ENCODE data around the gene MN1. TPM values are rescaled to one million over a fixed set of nuclear protein-coding genes. Genes with fewer than 3 reads are reported as not detected.

MN1 gene
- total and polyA plus RNA-seq, 2 of the 8 experiments (the other 6 are each of a cell fraction or from before 2014, with no cell fraction given) = 3.1 to 4.9 TPM

GRCh38 chr22:27761000-27761399 lies 40.6 kb downstream of the MN1 start:
- Histone ChIP-seq H3K18ac (ENCODE audit: extremely low read depth, low read length) (no peak overlapping the region), H3K79me1 (ENCODE audit: low read depth, low read length) (peaks cover 4% of the 10 kb centered on the region), H3K23ac (ENCODE audit: insufficient read length) (no peak overlapping the region), H3K36me3 (ENCODE audit: control insufficient read depth in 2 of 4, insufficient read depth in 4 of 4, low read length in 3 of 4) (no peaks in the 10 kb centered on the region), H2BK120ac (replicated peaks; ENCODE audit: low read depth, low read length) (no peak overlapping the region), H3K9ac (replicated peaks in 1 of 4; ENCODE audit: extremely low read depth in 1 of 4, low read depth in 3 of 4, low read length in 3 of 4) (no peak overlapping the region), H2BK12ac (ENCODE audit: low read depth, low read length) (no peak overlapping the region), H2BK15ac (ENCODE audit: low read length) (no peak overlapping the region), H3K27ac (ENCODE audit: low read depth, low read length) (no peak overlapping the region), H3K4me3 (ENCODE audit: extremely low read depth in 1 of 4, insufficient read depth in 2 of 4, low read depth in 3 of 4, low read length in 4 of 4) (no peak overlapping the region), H2BK20ac (ENCODE audit: low read length) (no peak overlapping the region), H2BK5ac (ENCODE audit: low read depth, low read length) (no peak overlapping the region), H4K5ac (ENCODE audit: insufficient read length, low read depth, low read length) (no peak overlapping the region), H3K14ac (ENCODE audit: insufficient read length) (no peak overlapping the region), H4K8ac (ENCODE audit: extremely low read depth, insufficient read depth, low read length) (no peak overlapping the region), H2AK5ac (ENCODE audit: low read depth, low read length) (no peak overlapping the region), H3K79me2 (ENCODE audit: control insufficient read depth in 1 of 2, insufficient read depth in 2 of 2, low read length in 2 of 2) (no peaks in the 10 kb centered on the region), H3K4ac (replicated peaks; ENCODE audit: insufficient read length, low read depth, low read length) (no peak overlapping the region), H4K91ac (replicated peaks; ENCODE audit: insufficient read length, low read length) (no peak overlapping the region), H3K27me3 (replicated peaks in 1 of 4; ENCODE audit: control insufficient read depth in 3 of 4, extremely low read depth in 1 of 4, insufficient read depth in 3 of 4, low read length in 3 of 4) (no peaks in the 10 kb centered on the region), H3K23me2 (ENCODE audit: low read depth, low read length) (no peaks in the 10 kb centered on the region; the same call in 1 of the 2 replicates), H3K9me3 (ENCODE audit: insufficient read depth in 2 of 2, low read depth in 1 of 2, low read length in 1 of 2) (no peaks in the 10 kb centered on the region), H4K20me1 (replicated peaks in 1 of 2; ENCODE audit: control insufficient read depth in 1 of 2, insufficient read depth in 2 of 2, low read length in 2 of 2) (no peaks in the 10 kb centered on the region), H2AFZ (ENCODE audit: low read length) (no peak overlapping the region), H3K56ac (replicated peaks; ENCODE audit: insufficient read length, low read depth, low read length) (no peak overlapping the region), H3K4me2 (ENCODE audit: insufficient read depth in 1 of 2, low read depth in 2 of 2, low read length in 2 of 2) (no peak overlapping the region), H3K4me1 (replicated peaks in 1 of 4; ENCODE audit: control insufficient read depth in 3 of 4, insufficient read depth in 4 of 4, low read length in 3 of 4) (peaks cover 0 to 6% (median 1%) of the 10 kb centered on the region in 4 experiments; a peak in 3 of 7 replicates)
- FAIRE-seq = no peak
- WGBS, 2 experiments (ENCODE audit: extremely low coverage in 1 of 2, insufficient coverage in 1 of 2, insufficient read length in 1 of 2, insufficient replicate concordance in 2 of 2, low coverage in 1 of 2, low lambda C conversion rate in 2 of 2, missing lambda C conversion rate in 1 of 2) = 83% methylated on average over 7 of the region's 7 CpGs; no CpG with 5 or more reads in 1 of the 2 experiments
- DNase-seq (ENCODE audit: low read depth in 1 of 2, low spot score in 2 of 2) = no peak
- ChIA-PET POLR2A (ENCODE audit: partially characterized antibody) (interaction anchor here (0.9 kb wide), 1 partner anchor 12 kb away, joined by 3 read pairs; no protein-coding TSS in a partner anchor), CTCF (ENCODE audit: partially characterized antibody) (interaction anchor here (1.0 to 1.1 kb wide), 2 partner anchors 12 to 14 kb away, joined by 3 to 4 read pairs; no protein-coding TSS in a partner anchor)
- TF ChIP-seq TAF1 (IDR thresholded peaks at IDR 0.05; ENCODE audit: low read depth, low read length) = no peak
- TF ChIP-seq SIX5 (IDR thresholded peaks at IDR 0.05; ENCODE audit: low read depth, low read length) = no peak
- no peak for TF ChIP-seq CEBPB (IDR thresholded peaks at IDR 0.05; ENCODE audit: low read depth, low read length)
- no peak for TF ChIP-seq KDM4A (IDR thresholded peaks at IDR 0.05; ENCODE audit: low read depth, low read length, severe bottlenecking)
- no peak for TF ChIP-seq CREB1 (IDR thresholded peaks at IDR 0.05)
- no peak for TF ChIP-seq POLR2AphosphoS5 (IDR thresholded peaks at IDR 0.05; ENCODE audit: low read depth, low read length)
- no peak for TF ChIP-seq RAD21 (IDR thresholded peaks at IDR 0.05 in 1 of 2, conservative IDR thresholded peaks at IDR 0.05 in 1 of 2; ENCODE audit: low read depth in 2 of 2, low read length in 2 of 2)
- no peak for TF ChIP-seq SRF (IDR thresholded peaks at IDR 0.05; ENCODE audit: low read depth, low read length)
- no peak for TF ChIP-seq EZH2 (IDR thresholded peaks at IDR 0.05; ENCODE audit: low read depth, low read length, severe bottlenecking)
- no peak for TF ChIP-seq BRCA1 (IDR thresholded peaks at IDR 0.05; ENCODE audit: low read depth, low read length)
- TF ChIP-seq, protein P1, sequence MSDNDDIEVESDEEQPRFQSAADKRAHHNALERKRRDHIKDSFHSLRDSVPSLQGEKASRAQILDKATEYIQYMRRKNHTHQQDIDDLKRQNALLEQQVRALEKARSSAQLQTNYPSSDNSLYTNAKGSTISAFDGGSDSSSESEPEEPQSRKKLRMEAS (IDR thresholded peaks at IDR 0.05) = no peak
- no peak for TF ChIP-seq TEAD4 (IDR thresholded peaks at IDR 0.05; ENCODE audit: low read depth, low read length)
